ENCODE data around the gene TRMU. TPM values are rescaled to one million over a fixed set of nuclear protein-coding genes. Genes with fewer than 3 reads are reported as not detected.
"Not testable (repeated sequence)": the region's sequence is repeated elsewhere in the genome, so short reads cannot be mapped to it uniquely, and the experiment has no call there.

The TRMU gene
- total RNA-seq, 3 donors from 2014 or later = 40.5 to 41.5 (median 41.2) TPM

DNA sequence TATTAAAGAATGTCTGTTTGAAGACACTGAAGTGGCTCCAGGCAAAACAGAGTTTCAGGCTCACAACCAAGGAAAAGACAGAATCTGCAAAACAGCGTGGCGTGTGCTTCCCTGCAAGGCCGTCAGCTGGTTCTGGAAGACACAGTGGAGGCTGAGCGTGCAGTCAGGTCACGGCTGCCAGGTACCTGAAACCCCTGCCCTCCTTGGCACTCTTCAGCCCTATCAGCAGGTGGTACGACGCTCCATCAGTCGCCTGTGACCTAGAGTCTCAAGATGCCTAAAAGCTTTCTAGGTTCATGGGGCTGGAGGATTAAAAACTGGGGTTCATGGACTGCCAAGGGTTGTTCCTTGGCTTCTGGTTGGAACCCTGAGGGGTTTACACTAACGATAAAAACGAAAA lies 65.9 kb downstream of the TRMU start:
- no peak for ATAC-seq
- intact Hi-C loops (cut with DNase I, micrococcal nuclease) = no loop called here
- no peaks in the 10 kb centered on the region for H3K9me3 ChIP-seq
- no peaks in the 10 kb centered on the region for H3K36me3 ChIP-seq (ENCODE audit: low read depth)
- TF ChIP-seq CTCF (IDR thresholded peaks at IDR 0.05) = no peak
- H3K4me1 ChIP-seq (ENCODE audit: low read depth) = no peaks in the 10 kb centered on the region
- no peak for DNase-seq
- no peak overlapping the region for H3K4me3 ChIP-seq

GRCh38 chr22:46402505-46402904 lies 67.0 kb downstream of the TRMU start:
- ATAC-seq (no peak), DNase-seq (no peak)
- Histone ChIP-seq H3K36me3 (ENCODE audit: low read depth) (no peaks in the 10 kb centered on the region), H3K4me1 (ENCODE audit: low read depth) (no peaks in the 10 kb centered on the region), H3K4me3 (no peak overlapping the region), H3K9me3 (no peaks in the 10 kb centered on the region)
- no peak for TF ChIP-seq CTCF (IDR thresholded peaks at IDR 0.05)
- intact Hi-C loops (cut with DNase I, micrococcal nuclease) = no loop called here

DNA sequence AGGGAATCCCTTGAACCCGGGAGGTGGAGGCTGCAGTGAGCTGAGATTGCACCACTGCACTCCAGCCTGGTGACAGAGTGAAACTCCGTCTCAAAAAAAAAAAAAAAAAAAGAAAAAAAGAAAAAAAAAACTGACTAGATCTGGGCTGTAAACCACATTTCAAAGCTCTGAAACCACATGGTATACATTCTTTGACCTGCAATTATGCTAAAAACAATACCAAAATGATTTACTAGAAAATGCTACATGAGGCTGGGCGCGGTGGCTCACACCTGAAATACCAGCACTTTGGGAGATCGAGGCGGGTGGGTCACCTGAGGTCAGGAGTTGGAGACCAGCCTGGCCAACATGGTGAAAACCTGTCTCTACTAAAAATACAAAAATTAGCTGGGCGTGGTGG lies 68.4 kb downstream of the TRMU start:
- H3K4me3 ChIP-seq; DNase-seq; H3K36me3 ChIP-seq (ENCODE audit: low read depth); H3K9me3 ChIP-seq; ATAC-seq; H3K4me1 ChIP-seq (ENCODE audit: low read depth); intact Hi-C loops (cut with DNase I, micrococcal nuclease): not testable (repeated sequence)

DNA sequence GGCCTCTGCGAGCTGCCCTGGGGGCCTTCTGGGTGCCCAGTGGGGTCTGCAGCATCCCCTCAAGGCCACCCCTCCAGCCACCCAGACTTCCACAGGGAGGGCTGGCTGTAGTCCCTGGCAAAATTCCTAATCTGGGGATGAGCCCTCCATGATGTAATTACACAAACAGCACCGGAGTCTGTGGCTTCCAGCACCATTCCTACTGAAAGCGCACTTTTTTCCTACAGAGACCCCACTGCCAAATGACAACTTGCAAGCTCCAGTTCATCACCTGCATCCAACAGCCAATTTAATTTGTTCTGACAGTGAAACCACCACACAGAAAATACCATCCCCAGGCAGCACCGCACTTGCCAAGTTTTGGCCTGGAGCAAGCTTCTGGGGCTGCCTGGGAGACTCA lies 70.4 kb downstream of the TRMU start:
- H3K4me3 ChIP-seq = no peak overlapping the region
- H3K9me3 ChIP-seq = no peaks in the 10 kb centered on the region
- intact Hi-C loops (cut with DNase I, micrococcal nuclease) = no loop called here
- no peak for TF ChIP-seq CTCF (IDR thresholded peaks at IDR 0.05)
- no peaks in the 10 kb centered on the region for H3K4me1 ChIP-seq (ENCODE audit: low read depth)
- ATAC-seq (no peak), DNase-seq (no peak)
- H3K36me3 ChIP-seq (ENCODE audit: low read depth) = no peaks in the 10 kb centered on the region

DNA sequence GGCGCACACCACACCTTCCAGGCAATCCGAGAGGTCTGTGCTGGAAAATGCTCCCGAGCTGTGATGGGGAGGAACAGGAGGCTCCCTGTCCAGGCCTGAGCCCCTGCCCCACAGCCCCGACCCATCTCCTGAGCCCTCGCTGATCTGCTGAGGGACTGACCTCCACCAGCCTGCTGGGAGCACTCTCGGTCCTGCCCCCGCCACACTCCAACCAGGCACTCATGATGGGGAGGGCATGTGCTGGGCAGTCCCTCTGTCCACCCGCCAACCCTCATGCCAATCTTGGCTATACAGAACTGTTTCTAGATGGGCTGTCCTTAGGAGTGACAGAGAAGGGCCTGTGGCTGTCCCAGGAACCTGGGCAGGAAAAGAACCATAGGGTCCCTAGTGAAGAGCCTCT lies 70.8 kb downstream of the TRMU start:
- Histone ChIP-seq H3K9me3 (no peaks in the 10 kb centered on the region), H3K36me3 (ENCODE audit: low read depth) (no peaks in the 10 kb centered on the region), H3K4me3 (no peak overlapping the region), H3K4me1 (ENCODE audit: low read depth) (no peaks in the 10 kb centered on the region)
- no peak for ATAC-seq
- intact Hi-C loops (cut with DNase I, micrococcal nuclease) = no loop called here
- no peak for DNase-seq
- TF ChIP-seq CTCF (IDR thresholded peaks at IDR 0.05) = no peak

- TF ChIP-seq CTCF (IDR thresholded peaks at IDR 0.05) = no peak
Observed at GRCh38 chr22:46406791-46407190, 71.3 kb downstream of the TRMU start.

More at GRCh38 chr22:46406791-46407190, 71.3 kb downstream of the TRMU start:
- Histone ChIP-seq H3K4me1 (ENCODE audit: low read depth) (no peaks in the 10 kb centered on the region), H3K36me3 (ENCODE audit: low read depth) (no peaks in the 10 kb centered on the region), H3K9me3 (no peaks in the 10 kb centered on the region), H3K4me3 (no peak overlapping the region)
- DNase-seq (no peak), ATAC-seq (no peak)
- intact Hi-C loops (cut with DNase I, micrococcal nuclease) = no loop called here

Other genes with a start within 250 kb of the TRMU start
- 10 to 100 TPM; 57.9 to 81.4 (median 58.5) TPM for gene PPARA, start 185.2 kb upstream of the TRMU start, total RNA-seq
- 10 to 100 TPM in 1 of 3 donors, 1 to 10 TPM in 2; 6.6 to 10.4 (median 6.7) TPM for gene CDPF1, start 85.4 kb upstream of the TRMU start, total RNA-seq
- under 1 TPM; 0.35 to 0.75 (median 0.36) TPM for gene PKDREJ, start 72.4 kb upstream of the TRMU start, total RNA-seq
- gene TTC38, start 67.7 kb upstream of the TRMU start, total RNA-seq = 100 to 1,000 TPM in 1 of 3 donors, 10 to 100 TPM in 2; 70.2 to 157 (median 90.7) TPM
- 10 to 100 TPM in 1 of 3 donors, 1 to 10 TPM in 2; 1.6 to 10.9 (median 3.6) TPM for gene GTSE1, start 38.8 kb upstream of the TRMU start, total RNA-seq
- gene CELSR1, start 201.9 kb downstream of the TRMU start, total RNA-seq = 1 to 10 TPM; 1.9 to 4.2 (median 2.5) TPM